ENCODE results near the gene RXFP2.

- TF ChIP-seq TAF1 (IDR thresholded peaks at IDR 0.05; ENCODE audit: low read depth, low read length), result no peak
- TF ChIP-seq POLR2A (IDR thresholded peaks at IDR 0.05; ENCODE audit: low read depth, low read length), result no peak
- TF ChIP-seq POLR2AphosphoS5 (IDR thresholded peaks at IDR 0.05; ENCODE audit: low read depth, low read length), result no peak
- TF ChIP-seq SPI1 (IDR thresholded peaks at IDR 0.05; ENCODE audit: low read depth, low read length), result no peak
- TF ChIP-seq POU2F2 (IDR thresholded peaks at IDR 0.05; ENCODE audit: low read depth, low read length), result no peak
- TF ChIP-seq PAX5 (IDR thresholded peaks at IDR 0.05; ENCODE audit: insufficient read depth, low read length, severe bottlenecking), result no peak
Measured at GRCh38 chr13:31699650-31700049, 39.7 kb upstream of the RXFP2 start.
